CD14-positive monocyte (primary cell): ENCODE measurements around the gene PIEZO2. TPM values are rescaled to one million over a fixed set of nuclear protein-coding genes. Genes with fewer than 3 reads are reported as not detected.
A peak's percentile ranks its signal among the peaks of the same experiment; 100 is the strongest.
"Not testable (repeated sequence)": the region's sequence is repeated elsewhere in the genome, so short reads cannot be mapped to it uniquely, and the experiment has no call there.

Experiments used
- DNase-seq, 3 donors: peaks; one replicate each; pipeline ENCODE4 v3.0.0-alpha.2; 2011 to 2022
- H2AFZ ChIP-seq: 2 replicates; pipeline ENCODE4 v1.6.0; 2012; ENCODE audit warnings: mild to moderate bottlenecking, low read depth, low read length, inconsistent platforms; ENCODE audit not compliant: insufficient read depth, poor library complexity, severe bottlenecking
- H3K27ac ChIP-seq, 2 donors: 1 replicate in 1 of 2; 2 replicates in 1 of 2; pipeline ENCODE4 v1.5.1; 2012 to 2013; ENCODE audit warnings: low read length in 2 of 2, control low read depth in 1 of 2, inconsistent platforms in 1 of 2, low read depth in 1 of 2, mild to moderate bottlenecking in 1 of 2
- H3K27me3 ChIP-seq, 2 donors: one replicate each; pipeline versions ENCODE4 v1.6.0 to v1.6.1; 2011 to 2013; ENCODE audit warnings: low read length in 2 of 2; ENCODE audit not compliant: control insufficient read depth in 2 of 2, insufficient read depth in 2 of 2
- H3K36me3 ChIP-seq, 2 donors: replicated peaks in 1 of 2; 1 replicate in 1 of 2; 2 replicates in 1 of 2; pipeline versions ENCODE4 v1.5.1 to v1.6.1; 2012 to 2013; ENCODE audit warnings: low read length in 2 of 2, control low read depth in 1 of 2, inconsistent platforms in 1 of 2, mild to moderate bottlenecking in 1 of 2; ENCODE audit not compliant: insufficient read depth in 2 of 2, control insufficient read depth in 1 of 2
- H3K4me1 ChIP-seq, 2 donors: 1 replicate in 1 of 2; 2 replicates in 1 of 2; pipeline versions ENCODE4 v1.5.1 to v1.6.1; 2012 to 2013; ENCODE audit warnings: low read length in 2 of 2, control low read depth in 1 of 2, inconsistent platforms in 1 of 2, mild to moderate bottlenecking in 1 of 2, moderate library complexity in 1 of 2; ENCODE audit not compliant: insufficient read depth in 2 of 2, control insufficient read depth in 1 of 2
- H3K4me2 ChIP-seq: replicated peaks from 2 replicates; pipeline ENCODE3; 2012; ENCODE audit warnings: low read length, moderate library complexity, mild to moderate bottlenecking; ENCODE audit not compliant: poor library complexity, severe bottlenecking; ENCODE audit errors: extremely low read depth
- H3K4me3 ChIP-seq, 3 experiments: fragments of 200-600 bp in 1 of 3; sonication (generic) in 1 of 3; replicated peaks in 1 of 3; 1 replicate in 2 of 3; 2 replicates in 1 of 3; pipeline ENCODE4 v1.5.1; 2011 to 2013; ENCODE audit warnings: low read length in 3 of 3, mild to moderate bottlenecking in 3 of 3, control low read depth in 2 of 3, low read depth in 2 of 3, inconsistent platforms in 1 of 3, moderate library complexity in 1 of 3
- H3K79me2 ChIP-seq: 2 replicates; pipeline ENCODE4 v1.6.0; 2012; ENCODE audit warnings: mild to moderate bottlenecking, control low read depth, inconsistent platforms, low read length, moderate library complexity; ENCODE audit not compliant: insufficient read depth
- H3K9ac ChIP-seq: 2 replicates; pipeline ENCODE4 v1.6.0; 2017; ENCODE audit warnings: low read length, mild to moderate bottlenecking; ENCODE audit not compliant: insufficient read depth, poor library complexity, severe bottlenecking
- H3K9me3 ChIP-seq, 2 donors: replicated peaks in 1 of 2; 1 replicate in 1 of 2; 2 replicates in 1 of 2; pipeline versions ENCODE4 v1.5.1 to v1.6.1; 2012 to 2013; ENCODE audit warnings: low read length in 2 of 2, control low read depth in 1 of 2; ENCODE audit not compliant: control insufficient read depth in 1 of 2, insufficient read depth in 1 of 2
- H4K20me1 ChIP-seq: 2 replicates; pipeline ENCODE4 v1.6.0; 2012; ENCODE audit warnings: mild to moderate bottlenecking, low read length, control low read depth, moderate library complexity; ENCODE audit not compliant: insufficient read depth
- H3K27ac Mint-ChIP-seq, 7 donors: one replicate each; pipeline ENCODE4 v1.8.0; 2020; ENCODE audit warnings: mild to moderate bottlenecking in 7 of 7, mixed read lengths in 7 of 7, moderate library complexity in 6 of 7, inconsistent platforms in 2 of 7
- H3K27me3 Mint-ChIP-seq, 3 donors: one replicate each; pipeline ENCODE4 v1.8.0; 2021 to 2022; ENCODE audit warnings: low read depth in 3 of 3, mild to moderate bottlenecking in 3 of 3, mixed read lengths in 3 of 3, moderate library complexity in 3 of 3, inconsistent platforms in 1 of 3
- H3K36me3 Mint-ChIP-seq, 2 donors: one replicate each; pipeline ENCODE4 v1.8.0; 2020; ENCODE audit warnings: mixed read lengths in 2 of 2, inconsistent platforms in 1 of 2, mild to moderate bottlenecking in 1 of 2
- H3K4me1 Mint-ChIP-seq: one replicate; pipeline ENCODE4 v1.8.0; 2020; ENCODE audit warnings: mild to moderate bottlenecking, mixed read lengths
- H3K4me3 Mint-ChIP-seq, 2 donors: one replicate each; pipeline ENCODE4 v1.8.0; 2020; ENCODE audit warnings: mild to moderate bottlenecking in 2 of 2, mixed read lengths in 2 of 2, moderate library complexity in 1 of 2
- H3K9me3 Mint-ChIP-seq, 7 donors: one replicate each; pipeline ENCODE4 v1.8.0; 2020 to 2022; ENCODE audit warnings: mixed read lengths in 7 of 7, mild to moderate bottlenecking in 6 of 7, moderate library complexity in 6 of 7, inconsistent platforms in 2 of 7
- CTCF ChIP-seq: fragments of 200-600 bp; IDR thresholded peaks from one replicate; pipeline ENCODE4 v1.8.0; 2022; ENCODE audit warnings: antibody characterized with exemption, mild to moderate bottlenecking
- WGBS: methylation state at CpG from one replicate; pipeline ENCODE4 v1.1.5; 2013; ENCODE audit warnings: missing lambda C conversion rate; ENCODE audit not compliant: insufficient coverage; 5-methylcytosine and 5-hydroxymethylcytosine counted together
- intact Hi-C, 2 donors: fragments of 100-400 bp; cut with micrococcal nuclease; formaldehyde crosslinking; loops; one replicate each; pipeline versions ENCODE4 v1.15.0 to v1.15.1; 2023
- polyA plus RNA-seq, 3 donors: library from polyadenylated mRNA; depleted of rRNA in 1 of 3; unstranded in 2 of 3; stranded (reverse) in 1 of 3; fragments of 300-500 nt in 2 of 3; fragments of >200 nt in 1 of 3; fragmentation: Illumina TruSeq in 2 of 3; gene quantifications; 1 replicate in 2 of 3; 2 replicates in 1 of 3; pipeline ENCODE4 v1.2.3, GENCODE V29; 2012 to 2021

PIEZO2 gene
- polyA plus RNA-seq, 3 donors, result not detected

GRCh38 chr18:10659594-10659993 is 489.8 kb downstream of the PIEZO2 start:
- H3K4me3 ChIP-seq, result no peak overlapping the region
- no peaks in the 10 kb centered on the region for H3K4me1 ChIP-seq
- no peaks in the 10 kb centered on the region for H3K9me3 ChIP-seq
- Mint-ChIP-seq H3K4me1 (peaks cover 4% of the 10 kb centered on the region), H3K27me3 (peaks cover 0 to 3% (median 2%) of the 10 kb centered on the region in 3 donors), H3K27ac (no peak overlapping the region), H3K4me3 (no peak overlapping the region), H3K36me3 (no peaks in the 10 kb centered on the region), H3K9me3 (peaks cover 0 to 3% (median 0%) of the 10 kb centered on the region in 7 donors)
- no peaks in the 10 kb centered on the region for H3K36me3 ChIP-seq
- H3K4me2 ChIP-seq, result no peak overlapping the region
- H3K27me3 ChIP-seq, result no peaks in the 10 kb centered on the region
- H3K79me2 ChIP-seq, result no peaks in the 10 kb centered on the region
- no peak for TF ChIP-seq CTCF
- 70% methylated on average over 3 of the region's 5 CpGs for WGBS
- no peak overlapping the region for H3K9ac ChIP-seq
- peak overlapping the region; percentile 42 for H2AFZ ChIP-seq
- no peak for DNase-seq
- intact Hi-C loops, result no loop called here
- no peak overlapping the region for H3K27ac ChIP-seq
- no peaks in the 10 kb centered on the region for H4K20me1 ChIP-seq

- Mint-ChIP-seq H3K36me3 (no peaks in the 10 kb centered on the region), H3K27ac (no peak overlapping the region), H3K9me3 (peaks cover 0 to 3% (median 0%) of the 10 kb centered on the region in 7 donors), H3K4me1 (peaks cover 4% of the 10 kb centered on the region), H3K4me3 (no peak overlapping the region), H3K27me3 (peaks cover 0 to 3% (median 2%) of the 10 kb centered on the region in 3 donors)
- H3K27ac ChIP-seq, result no peak overlapping the region
- H3K4me3 ChIP-seq, result no peak overlapping the region
- no peaks in the 10 kb centered on the region for H4K20me1 ChIP-seq
- H3K9me3 ChIP-seq, result no peaks in the 10 kb centered on the region
- no peak overlapping the region for H2AFZ ChIP-seq
- no peak overlapping the region for H3K9ac ChIP-seq
- H3K36me3 ChIP-seq, result no peaks in the 10 kb centered on the region
- no peaks in the 10 kb centered on the region for H3K27me3 ChIP-seq
- no peaks in the 10 kb centered on the region for H3K4me1 ChIP-seq
- no peak for DNase-seq
- intact Hi-C loops, result no loop called here
- no peaks in the 10 kb centered on the region for H3K79me2 ChIP-seq
- no peak for TF ChIP-seq CTCF
- WGBS, result no CpG with 5 or more reads among the region's 5 CpGs
- H3K4me2 ChIP-seq, result no peak overlapping the region
These were observed 490.4 kb downstream of the PIEZO2 start for GRCh38 chr18:10659000-10659399.

DNA sequence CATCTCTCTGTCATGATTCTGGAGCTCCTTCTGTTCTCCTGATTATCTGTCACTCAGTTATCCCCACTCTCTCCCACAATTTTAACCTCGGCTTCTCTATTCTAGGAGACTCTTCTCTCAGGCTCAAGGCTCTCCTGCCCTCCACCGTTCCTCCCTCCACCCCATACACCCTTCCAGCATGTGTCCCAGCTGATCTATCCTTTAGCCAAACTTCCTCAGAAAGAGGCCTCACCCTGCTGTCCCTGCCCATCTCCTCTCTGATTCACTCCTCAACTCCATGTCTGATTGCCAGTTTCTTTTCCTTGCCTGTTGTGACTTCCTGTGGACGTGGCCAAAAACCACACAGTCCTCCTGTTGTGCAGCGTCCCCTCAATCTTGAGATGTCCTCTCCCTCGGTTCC is 505.4 kb downstream of the PIEZO2 start:
- H3K27ac ChIP-seq, H3K4me3 ChIP-seq, H3K27ac Mint-ChIP-seq, H3K4me2 ChIP-seq, DNase-seq, H3K9me3 Mint-ChIP-seq, H3K36me3 Mint-ChIP-seq, H3K79me2 ChIP-seq, H3K36me3 ChIP-seq, H4K20me1 ChIP-seq, H3K9me3 ChIP-seq, H3K27me3 Mint-ChIP-seq, H3K4me3 Mint-ChIP-seq, H3K27me3 ChIP-seq, H3K9ac ChIP-seq, H2AFZ ChIP-seq, intact Hi-C loops, H3K4me1 Mint-ChIP-seq, H3K4me1 ChIP-seq: not testable (repeated sequence)
- no CpG with 5 or more reads among the region's 5 CpGs for WGBS
